ENCODE measurements around the gene HMCN1. TPM values are rescaled to one million over a fixed set of nuclear protein-coding genes. Genes with fewer than 3 reads are reported as not detected.

The HMCN1 gene
- total RNA-seq, 3 donors from 2014 or later = 2.0 to 8.6 (median 3.4) TPM

DNA sequence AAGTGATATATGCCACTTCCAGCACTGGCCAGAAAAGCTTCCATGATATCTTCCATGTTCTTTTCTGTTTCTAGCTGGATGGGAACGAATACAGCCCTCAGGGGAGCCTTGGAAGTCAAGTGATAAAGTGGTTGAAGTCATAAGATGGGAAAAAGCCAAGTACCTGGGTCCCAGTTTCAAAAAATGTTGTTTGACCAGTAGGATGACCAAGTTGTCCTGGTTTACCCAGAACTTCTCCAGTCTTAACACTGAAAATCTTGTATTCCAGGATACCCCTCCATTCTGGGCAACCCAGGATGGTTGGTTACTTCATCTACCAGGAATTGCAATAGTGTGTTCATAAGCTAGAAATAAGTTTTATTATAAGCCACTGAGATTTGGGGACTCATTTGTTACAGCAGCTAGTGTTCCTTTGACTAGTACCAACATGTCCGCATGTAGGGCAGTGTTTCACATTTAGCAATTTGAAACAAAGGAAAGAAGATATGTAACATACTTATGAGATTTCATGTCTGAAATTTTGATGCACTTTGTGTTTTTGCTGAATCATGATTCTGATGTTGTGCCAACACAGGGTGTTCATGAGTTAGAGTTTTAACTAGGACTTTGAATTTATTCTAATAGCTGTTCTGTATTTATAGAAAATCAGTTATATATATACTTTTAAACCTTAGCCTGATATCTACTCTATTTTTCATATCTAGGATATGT lies 500.9 kb downstream of the HMCN1 start:
- TF ChIP-seq, protein P1, sequence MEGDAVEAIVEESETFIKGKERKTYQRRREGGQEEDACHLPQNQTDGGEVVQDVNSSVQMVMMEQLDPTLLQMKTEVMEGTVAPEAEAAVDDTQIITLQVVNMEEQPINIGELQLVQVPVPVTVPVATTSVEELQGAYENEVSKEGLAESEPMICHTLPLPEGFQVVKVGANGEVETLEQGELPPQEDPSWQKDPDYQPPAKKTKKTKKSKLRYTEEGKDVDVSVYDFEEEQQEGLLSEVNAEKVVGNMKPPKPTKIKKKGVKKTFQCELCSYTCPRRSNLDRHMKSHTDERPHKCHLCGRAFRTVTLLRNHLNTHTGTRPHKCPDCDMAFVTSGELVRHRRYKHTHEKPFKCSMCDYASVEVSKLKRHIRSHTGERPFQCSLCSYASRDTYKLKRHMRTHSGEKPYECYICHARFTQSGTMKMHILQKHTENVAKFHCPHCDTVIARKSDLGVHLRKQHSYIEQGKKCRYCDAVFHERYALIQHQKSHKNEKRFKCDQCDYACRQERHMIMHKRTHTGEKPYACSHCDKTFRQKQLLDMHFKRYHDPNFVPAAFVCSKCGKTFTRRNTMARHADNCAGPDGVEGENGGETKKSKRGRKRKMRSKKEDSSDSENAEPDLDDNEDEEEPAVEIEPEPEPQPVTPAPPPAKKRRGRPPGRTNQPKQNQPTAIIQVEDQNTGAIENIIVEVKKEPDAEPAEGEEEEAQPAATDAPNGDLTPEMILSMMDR (IDR thresholded peaks at IDR 0.05) = no peak
- Histone ChIP-seq H3K9me3 (no peaks in the 10 kb centered on the region), H3K4me3 (no peak overlapping the region), H3K36me3 (ENCODE audit: low read depth) (no peaks in the 10 kb centered on the region), H3K4me1 (ENCODE audit: low read depth) (no peaks in the 10 kb centered on the region)
- intact Hi-C loops (cut with DNase I, micrococcal nuclease) = no loop called here
- DNase-seq (no peak), ATAC-seq (no peak)

GRCh38 chr1:186235696-186236095 lies 501.5 kb downstream of the HMCN1 start:
- TF ChIP-seq, protein P1 (IDR thresholded peaks at IDR 0.05) = no peak
- Histone ChIP-seq H3K4me1 (ENCODE audit: low read depth) (no peaks in the 10 kb centered on the region), H3K9me3 (no peaks in the 10 kb centered on the region), H3K36me3 (ENCODE audit: low read depth) (no peaks in the 10 kb centered on the region), H3K4me3 (no peak overlapping the region)
- ATAC-seq = no peak
- DNase-seq = no peak
- intact Hi-C loops (cut with DNase I, micrococcal nuclease) = no loop called here

GRCh38 chr1:186236921-186237320 lies 502.7 kb downstream of the HMCN1 start:
- intact Hi-C loops (cut with DNase I, micrococcal nuclease) = no loop called here
- no peaks in the 10 kb centered on the region for H3K9me3 ChIP-seq
- no peaks in the 10 kb centered on the region for H3K36me3 ChIP-seq (ENCODE audit: low read depth)
- TF ChIP-seq, protein P1 (IDR thresholded peaks at IDR 0.05) = no peak
- ATAC-seq (no peak), DNase-seq (no peak)
- H3K4me1 ChIP-seq (ENCODE audit: low read depth) = no peaks in the 10 kb centered on the region
- no peak overlapping the region for H3K4me3 ChIP-seq

DNA sequence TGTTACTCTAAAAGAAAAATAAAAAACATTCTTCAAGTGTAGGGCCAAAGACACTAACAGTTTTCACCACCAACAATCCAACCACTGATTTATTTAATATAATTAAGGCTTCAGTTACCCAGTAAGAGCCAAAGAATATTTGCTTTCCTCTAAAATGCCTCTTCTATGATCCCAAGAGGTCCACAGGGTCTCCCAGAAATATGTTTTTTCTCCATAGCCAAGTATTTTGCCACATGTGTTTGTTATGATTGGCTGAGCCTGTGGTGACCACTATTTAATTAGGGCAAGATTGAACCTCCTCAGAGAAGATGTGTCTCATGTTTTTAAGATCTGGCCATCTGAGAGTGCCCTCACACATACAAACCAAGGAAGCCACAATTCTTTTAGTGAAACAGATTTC lies 505.0 kb downstream of the HMCN1 start:
- ATAC-seq (no peak), DNase-seq (no peak)
- H3K36me3 ChIP-seq (ENCODE audit: low read depth) = no peaks in the 10 kb centered on the region
- TF ChIP-seq, protein P1 (IDR thresholded peaks at IDR 0.05) = no peak
- intact Hi-C loops (cut with DNase I, micrococcal nuclease) = no loop called here
- no peaks in the 10 kb centered on the region for H3K4me1 ChIP-seq (ENCODE audit: low read depth)
- H3K9me3 ChIP-seq = no peaks in the 10 kb centered on the region
- H3K4me3 ChIP-seq = no peak overlapping the region

GRCh38 chr1:186240436-186240835 lies 506.2 kb downstream of the HMCN1 start:
- Histone ChIP-seq H3K36me3 (ENCODE audit: low read depth) (no peaks in the 10 kb centered on the region), H3K4me1 (ENCODE audit: low read depth) (no peaks in the 10 kb centered on the region), H3K9me3 (no peaks in the 10 kb centered on the region), H3K4me3 (no peak overlapping the region)
- TF ChIP-seq, protein P1 (IDR thresholded peaks at IDR 0.05) = no peak
- intact Hi-C loops (cut with DNase I, micrococcal nuclease) = no loop called here
- DNase-seq = no peak
- ATAC-seq = no peak

Data from mucosa of descending colon (tissue), 3 donors.